Superior temporal gyrus (tissue), 1 donor: ENCODE data around the gene NKD2.

ENCODE experiments used
- DNase-seq: peaks from one replicate; pipeline ENCODE4 v3.0.0-alpha.2; 2016; ENCODE audit errors: extremely low spot score

The NKD2 gene

GRCh38 chr5:1042626-1043025 is 34.0 kb downstream of the NKD2 start:
- no peak for DNase-seq

GRCh38 chr5:1043327-1043726 is 34.7 kb downstream of the NKD2 start:
- no peak for DNase-seq

GRCh38 chr5:1044117-1044516 is 35.5 kb downstream of the NKD2 start:
- DNase-seq: no peak

- no peak for DNase-seq
Observed at GRCh38 chr5:1045960-1046560, 37.5 kb downstream of the NKD2 start.

GRCh38 chr5:1047332-1047965 is 38.8 kb downstream of the NKD2 start:
- DNase-seq: no peak

GRCh38 chr5:1048162-1048721 is 39.6 kb downstream of the NKD2 start:
- no peak for DNase-seq

- DNase-seq: no peak
Observed at GRCh38 chr5:1048861-1049838, 40.5 kb downstream of the NKD2 start.

- no peak for DNase-seq
Observed at GRCh38 chr5:1050423-1051365, 42.1 kb downstream of the NKD2 start.

- DNase-seq: no peak
Observed at GRCh38 chr5:1051366-1051720, 42.7 kb downstream of the NKD2 start.

GRCh38 chr5:1052076-1052475 is 43.5 kb downstream of the NKD2 start:
- no peak for DNase-seq

- no peak for DNase-seq
Observed at GRCh38 chr5:1052641-1053390, 44.2 kb downstream of the NKD2 start.

- no peak for DNase-seq
Observed at GRCh38 chr5:1053391-1054017, 44.9 kb downstream of the NKD2 start.

- no peak for DNase-seq
Observed at GRCh38 chr5:1054018-1054798, 45.6 kb downstream of the NKD2 start.

GRCh38 chr5:1054799-1055775 is 46.5 kb downstream of the NKD2 start:
- no peak for DNase-seq

- no peak for DNase-seq
Observed at GRCh38 chr5:1055896-1056610, 47.5 kb downstream of the NKD2 start.

GRCh38 chr5:1056611-1057484 is 48.2 kb downstream of the NKD2 start:
- DNase-seq: no peak
